CD4-positive, alpha-beta T cell treated with Interferon alpha-2 for 1 hour (primary cell): ENCODE results near the gene ITGA1.
"Not testable (repeated sequence)": the region's sequence is repeated elsewhere in the genome, so short reads cannot be mapped to it uniquely, and the experiment has no call there.

Source experiments
- DNase-seq, 2 donors: peaks; one replicate each; pipeline ENCODE4 v3.0.0-alpha.2; 2020 to 2022

The ITGA1 gene

DNA sequence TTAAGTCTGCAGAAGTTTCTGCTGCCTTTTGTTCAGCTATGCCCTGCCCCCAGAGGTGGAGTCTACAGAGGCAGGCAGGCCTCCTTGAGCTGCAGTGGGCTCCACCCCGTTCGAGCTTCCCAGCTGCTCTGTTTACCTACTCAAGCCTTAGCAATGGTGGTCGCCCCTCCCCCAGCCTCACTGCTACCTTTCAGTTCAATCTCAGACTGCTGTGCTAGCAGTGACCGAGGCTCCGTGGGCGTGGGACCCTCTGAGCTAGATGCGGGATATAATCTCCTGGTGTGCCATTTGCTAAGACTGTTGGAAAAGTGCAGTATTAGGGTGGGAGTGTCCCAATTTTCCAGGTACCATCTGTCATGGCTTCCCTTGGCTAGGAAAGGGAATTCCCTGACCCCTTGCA is 188.4 kb downstream of the ITGA1 start:
- not testable (repeated sequence) for DNase-seq

DNA sequence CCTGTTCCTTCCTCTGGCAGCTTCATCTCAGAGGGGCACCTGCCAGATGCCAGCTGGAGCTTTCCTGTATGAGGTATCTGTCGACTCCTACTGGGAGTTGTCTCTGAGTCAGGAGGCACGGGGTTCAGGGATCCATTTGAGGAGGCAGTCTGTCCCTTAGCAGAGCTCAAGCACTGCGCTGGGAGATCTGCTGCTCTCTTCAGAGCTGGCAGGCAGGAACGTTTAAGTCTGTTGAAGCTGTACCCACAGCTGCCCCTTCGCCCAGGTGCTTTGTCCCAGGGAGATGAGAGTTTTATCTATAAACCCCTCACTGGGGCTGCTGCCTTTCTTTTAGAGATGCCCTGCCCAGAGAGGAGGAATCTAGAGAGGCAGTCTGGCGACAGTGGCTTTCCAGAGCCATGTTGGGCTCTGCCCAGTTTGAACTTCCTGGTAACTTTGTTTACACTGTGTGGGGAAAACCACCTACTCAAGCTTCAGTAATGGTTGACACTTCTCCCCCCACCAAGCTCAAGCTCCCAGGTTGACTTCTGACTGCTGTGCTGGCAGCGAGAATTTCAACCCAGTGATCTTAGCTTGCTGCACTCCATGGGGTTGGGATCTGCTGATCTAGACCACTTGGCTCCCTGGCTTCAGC is 189.7 kb downstream of the ITGA1 start:
- no peak for DNase-seq

DNA sequence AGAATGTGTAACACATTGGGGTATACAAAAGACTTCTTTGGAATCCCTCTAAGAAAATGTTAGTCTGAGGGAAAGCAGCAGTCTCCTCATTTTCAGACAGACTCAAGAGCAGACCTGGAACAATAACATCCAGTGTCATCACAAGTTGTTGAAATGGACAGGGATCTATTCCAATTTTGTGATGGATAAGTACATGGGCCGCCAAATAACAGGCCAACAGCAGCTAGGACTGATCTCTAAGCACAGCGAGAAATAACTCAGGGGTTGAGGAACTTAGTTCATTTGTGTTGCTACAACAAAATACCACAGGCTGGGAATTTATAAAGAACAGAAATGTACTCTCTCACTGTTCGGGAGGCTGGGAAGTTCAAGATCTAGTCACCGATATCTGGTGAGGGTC is 193.8 kb downstream of the ITGA1 start:
- DNase-seq = no peak

DNA sequence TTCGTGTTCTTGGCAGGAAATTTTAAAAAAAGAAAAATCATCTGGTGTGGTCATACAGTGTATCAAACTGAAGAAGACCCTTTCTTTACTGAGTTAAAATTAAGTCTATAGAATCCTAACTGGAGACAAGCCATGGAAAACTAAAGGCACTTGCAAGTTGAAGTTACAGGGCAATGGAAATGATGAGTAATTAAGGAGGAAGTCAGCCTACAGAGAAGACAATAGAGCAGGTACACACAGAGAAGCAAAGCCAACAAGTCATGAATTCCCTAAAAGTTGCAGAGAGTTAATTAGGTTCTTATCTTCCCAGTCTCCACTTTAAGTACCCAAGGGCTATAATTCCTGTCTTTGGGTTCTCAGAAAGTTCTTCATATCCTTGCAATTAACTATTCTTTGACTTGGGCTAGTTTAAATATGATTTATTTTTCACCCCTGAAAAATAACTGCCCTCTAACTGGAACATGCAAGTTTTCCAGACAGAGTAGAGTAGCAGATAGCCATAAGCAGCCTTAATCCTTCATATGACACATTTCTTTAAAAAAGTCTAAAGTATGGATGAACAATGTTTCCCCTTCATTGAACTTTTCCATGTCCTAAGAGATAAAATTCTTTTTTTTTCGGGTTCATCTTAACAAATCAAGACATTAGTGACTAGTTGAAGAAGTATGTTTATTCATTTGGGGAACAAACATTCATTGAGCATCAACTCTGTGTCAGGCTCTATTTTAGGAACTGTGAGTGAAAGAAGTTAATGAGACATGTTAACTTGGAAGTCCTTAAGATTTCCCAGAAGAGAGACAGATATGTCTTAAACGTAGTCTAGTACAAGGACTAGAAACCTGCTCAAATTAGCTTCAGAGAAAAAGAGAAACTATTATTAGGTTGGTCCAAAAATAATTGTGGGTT is 196.3 kb downstream of the ITGA1 start:
- no peak for DNase-seq

DNA sequence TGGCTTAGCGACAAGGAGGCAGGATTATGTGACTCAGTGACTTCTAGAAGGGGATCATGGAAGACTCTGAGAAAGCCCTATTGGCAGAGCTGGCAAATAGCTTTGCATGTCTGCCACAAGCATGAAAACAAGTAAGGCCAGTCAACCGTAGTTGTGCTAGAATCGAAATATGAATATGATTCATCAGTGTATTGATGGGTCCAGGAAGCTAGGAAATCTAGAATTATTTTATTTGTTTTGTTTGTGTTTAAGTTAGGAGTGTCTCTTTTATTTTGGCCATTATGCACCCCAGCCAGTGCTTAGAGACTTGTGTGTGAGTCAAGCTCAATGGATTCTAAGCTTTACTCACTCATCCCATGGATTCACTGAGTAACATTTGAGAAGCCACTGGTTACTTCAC is 197.6 kb downstream of the ITGA1 start:
- DNase-seq = no peak

DNA sequence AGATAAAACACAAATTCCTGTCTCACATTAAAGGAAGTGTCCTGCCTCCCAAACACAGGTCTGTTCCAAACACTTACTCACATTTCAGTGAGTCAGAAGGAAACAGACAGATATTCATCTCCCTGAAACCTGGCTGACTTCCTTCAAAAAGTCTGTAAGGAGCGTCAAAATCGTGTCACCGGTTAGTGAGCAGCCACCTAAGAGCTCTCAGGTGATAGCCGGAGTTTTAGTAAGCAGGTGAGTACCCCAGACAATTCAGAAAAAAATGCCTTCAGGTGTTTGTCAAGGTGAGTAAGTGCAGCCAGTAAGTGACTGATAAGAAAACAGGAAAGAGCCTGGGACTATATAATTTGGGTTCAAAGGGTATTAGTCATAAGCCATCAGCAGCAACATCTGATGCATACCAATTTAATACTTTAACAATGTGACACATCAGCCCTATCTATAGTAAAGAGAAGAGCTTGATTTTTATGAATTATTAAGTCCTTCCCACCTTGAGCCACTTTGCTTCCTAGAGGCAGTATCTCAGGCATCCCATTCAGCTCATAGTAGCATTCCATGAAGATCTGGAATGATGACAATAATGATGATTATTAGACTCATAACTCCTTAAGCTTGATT is 200.1 kb downstream of the ITGA1 start:
- no peak for DNase-seq

DNA sequence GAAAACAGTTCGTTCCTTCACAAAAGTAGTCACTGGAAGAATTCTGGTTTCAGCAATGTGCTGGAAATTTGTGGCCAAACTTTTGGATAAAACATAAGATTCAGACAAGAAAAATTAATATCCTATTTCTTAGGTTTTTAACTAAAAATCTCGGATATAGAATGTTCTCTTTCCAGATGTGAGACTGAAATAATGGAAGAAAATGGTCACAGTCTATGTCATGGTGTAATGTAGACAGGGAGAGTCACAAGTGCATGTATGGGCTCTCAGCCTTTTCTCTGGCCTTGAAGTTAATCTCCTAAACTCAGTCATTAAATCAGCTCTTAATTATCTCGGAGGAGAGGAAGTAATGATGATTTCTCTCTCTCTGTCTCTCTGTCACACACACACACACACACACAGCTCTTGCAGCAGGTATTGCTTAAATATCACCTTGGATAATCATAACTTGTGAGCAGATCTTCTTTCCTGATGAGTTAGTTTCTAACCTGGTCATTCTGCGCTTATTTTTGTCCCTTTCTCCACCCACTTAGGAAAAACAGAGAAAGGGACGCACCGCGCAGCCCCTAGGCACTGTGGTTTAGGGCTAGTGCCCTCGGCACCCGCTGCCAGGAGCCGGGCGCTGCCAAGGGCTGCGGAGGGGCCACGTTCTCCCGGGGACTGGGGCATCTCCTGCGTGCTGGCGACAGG is 200.8 kb downstream of the ITGA1 start:
- DNase-seq = no peak

GRCh38 chr5:52989025-52989780 is 201.5 kb downstream of the ITGA1 start, which contains the start of gene ITGA2:
Gene ITGA2, plus strand, starts transcription at chr5:52989352. Its CDS starts 117 bp downstream, at chr5:52989469.
- DNase-seq = peak in 1 of 2 donors; percentile 33

DNA sequence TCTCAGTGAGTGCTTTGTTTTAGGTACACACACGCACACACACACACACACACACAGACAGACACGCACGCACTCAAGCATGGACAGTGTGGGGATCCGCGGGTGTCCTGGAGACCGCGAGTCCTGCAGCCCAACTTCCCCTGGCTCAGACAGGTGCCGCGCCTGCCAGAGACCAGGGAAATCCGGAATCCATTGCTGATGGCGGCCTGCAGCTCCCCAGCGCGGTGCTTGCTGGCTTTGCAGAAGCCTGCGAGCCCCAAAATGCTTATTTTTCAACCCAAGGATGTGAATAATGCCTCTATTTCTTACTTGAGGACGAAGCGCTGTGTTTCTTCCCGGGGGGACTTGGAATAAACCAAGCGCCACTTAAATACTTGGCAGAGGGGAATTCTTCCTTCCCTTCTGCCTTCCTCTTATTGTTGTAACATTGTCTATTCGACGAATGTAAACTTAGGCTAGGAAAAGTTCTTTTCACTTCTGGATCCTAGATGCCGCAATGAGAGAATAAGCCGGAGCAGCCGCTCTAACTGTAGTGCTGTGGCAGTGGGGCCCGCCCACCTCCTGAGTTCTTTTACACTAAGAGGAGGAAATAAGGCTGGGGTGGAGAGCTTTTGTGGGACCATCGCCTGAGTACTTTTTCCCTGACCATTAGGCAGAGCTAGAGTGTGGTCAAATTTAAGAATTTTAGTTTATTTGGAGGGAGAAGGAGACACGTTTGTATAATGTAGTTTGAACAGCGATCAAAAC is 202.2 kb downstream of the ITGA1 start:
- peak in 1 of 2 donors; percentile 36 for DNase-seq

- DNase-seq = no peak
These were observed 202.8 kb downstream of the ITGA1 start for GRCh38 chr5:52990528-52990925.

DNA sequence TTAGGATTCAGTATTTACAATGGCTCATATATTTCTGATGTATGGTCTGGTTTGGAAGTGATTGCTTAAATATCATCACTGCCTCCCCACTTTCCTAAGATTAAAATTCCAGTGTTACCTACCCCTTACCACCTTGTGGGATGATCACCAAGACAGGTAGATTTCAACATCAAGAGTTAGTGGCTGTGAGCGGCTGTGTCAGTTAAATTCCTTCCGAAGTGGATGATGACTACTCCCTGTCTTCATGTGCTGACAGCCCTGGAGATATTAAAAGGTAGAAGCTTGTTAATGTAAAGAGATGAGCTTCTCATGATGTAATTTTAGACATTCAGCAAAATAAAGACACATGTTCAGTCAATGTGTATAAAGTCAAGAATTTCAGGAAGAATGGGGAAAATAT is 205.7 kb downstream of the ITGA1 start:
- no peak for DNase-seq

- DNase-seq = no peak
These were observed 206.6 kb downstream of the ITGA1 start for GRCh38 chr5:52994266-52994665.

GRCh38 chr5:52995095-52995494 is 207.4 kb downstream of the ITGA1 start:
- DNase-seq = no peak

DNA sequence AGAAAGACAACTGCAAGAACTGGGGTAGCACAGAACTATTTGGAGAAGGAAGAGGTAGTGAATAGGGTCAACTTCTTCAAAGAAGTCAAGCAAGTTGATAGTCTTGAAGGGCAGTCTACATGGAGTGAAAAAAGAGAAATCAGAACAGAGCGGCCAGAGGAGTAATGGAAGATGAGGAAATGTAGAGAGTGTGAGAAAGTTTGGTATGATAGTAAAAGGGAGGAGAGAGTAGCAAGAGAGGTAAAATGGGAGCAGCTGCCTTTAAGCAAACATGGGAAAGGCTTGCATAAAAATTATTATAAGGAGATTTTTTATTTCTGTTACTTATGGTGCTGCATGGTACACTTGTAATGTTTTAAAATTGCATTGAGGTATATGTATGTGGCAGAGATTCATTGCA is 208.2 kb downstream of the ITGA1 start:
- DNase-seq = no peak

DNA sequence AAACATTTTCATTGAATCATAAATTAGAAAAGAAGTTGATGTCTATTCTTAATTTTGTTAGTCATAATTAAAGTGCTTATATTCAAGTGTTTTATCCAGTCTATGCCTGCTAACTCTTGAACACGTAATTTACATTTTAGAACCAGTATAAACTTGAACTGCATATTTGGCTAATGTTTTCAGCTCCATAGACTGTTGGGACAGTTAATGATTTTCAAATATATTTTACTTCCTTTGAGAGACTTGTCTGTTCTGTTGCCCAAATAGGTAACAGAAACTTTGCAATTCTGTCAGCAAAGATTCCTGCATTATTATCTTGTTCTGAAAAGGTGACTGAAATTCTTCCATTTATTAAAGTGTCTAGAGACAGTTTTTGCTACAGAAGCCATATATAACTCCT is 209.3 kb downstream of the ITGA1 start:
- no peak for DNase-seq

DNA sequence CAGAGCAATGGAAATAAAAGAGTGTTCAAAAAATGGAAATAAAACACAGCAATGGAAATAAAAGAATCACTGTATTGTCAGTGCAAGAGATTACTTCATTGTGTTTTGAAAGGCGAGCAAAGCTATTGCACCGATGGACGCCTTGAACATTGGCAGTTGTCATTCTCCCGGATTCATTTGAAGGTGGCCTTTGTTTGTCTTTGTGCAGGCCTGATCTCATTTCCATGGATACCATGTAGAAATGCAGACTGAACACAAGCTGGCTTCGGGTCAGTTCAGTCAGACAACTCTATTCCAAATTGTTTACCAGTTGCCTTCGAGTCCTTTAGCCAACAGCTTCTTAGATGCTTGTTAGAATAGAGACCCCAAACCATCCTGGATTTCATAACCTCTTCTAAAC is 209.7 kb downstream of the ITGA1 start:
- DNase-seq = no peak

- DNase-seq = no peak
These were observed 211.0 kb downstream of the ITGA1 start for GRCh38 chr5:52998552-52999313.

- DNase-seq = no peak
These were observed 211.7 kb downstream of the ITGA1 start for GRCh38 chr5:52999344-52999949.

- DNase-seq = no peak
These were observed 213.8 kb downstream of the ITGA1 start for GRCh38 chr5:53001541-53001940.

GRCh38 chr5:53002491-53002890 is 214.8 kb downstream of the ITGA1 start:
- DNase-seq = no peak
